B cell (primary cell): ENCODE data around the gene PIK3AP1. TPM values are rescaled to one million over a fixed set of nuclear protein-coding genes. Genes with fewer than 3 reads are reported as not detected.
A peak's percentile ranks its signal among the peaks of the same experiment; 100 is the strongest.

Experiments
- ATAC-seq: fragments of 200-7000 bp; cut with Tn5 transposase; one replicate; pipeline ENCODE4 v1.10.0; 2021; ENCODE audit warnings: low read depth, mild to moderate bottlenecking, moderate number of reproducible peaks, moderate library complexity
- CTCF ChIA-PET: fragments of 350-600 bp; sonication (Branson Sonifier 250); formaldehyde crosslinking; loops from one replicate; lab custom pipeline; 2021; ENCODE audit warnings: antibody characterized with exemption, inconsistent platforms; lab: Charles Lee
- POLR2A ChIA-PET: fragments of 350-600 bp; sonication (Branson Sonifier 250); formaldehyde crosslinking; loops from one replicate; lab custom pipeline; 2021; ENCODE audit warnings: antibody characterized with exemption; lab: Charles Lee
- DNase-seq: peaks from one replicate; pipeline ENCODE4 v3.0.0; 2013
- H2AFZ ChIP-seq: 2 replicates; pipeline ENCODE4 v1.6.1; 2012; ENCODE audit warnings: mild to moderate bottlenecking, low read depth, low read length; ENCODE audit not compliant: insufficient read depth, poor library complexity, severe bottlenecking
- H3K27ac ChIP-seq, 2 donors: 1 replicate in 1 of 2; 2 replicates in 1 of 2; pipeline ENCODE4 v1.5.1; 2012 to 2013; ENCODE audit warnings: low read length in 2 of 2, mild to moderate bottlenecking in 2 of 2, moderate library complexity in 1 of 2
- H3K27me3 ChIP-seq, 4 experiments: fragments of 200-600 bp in 1 of 4; sonication (generic) in 1 of 4; replicated peaks in 1 of 4; 1 replicate in 2 of 4; 2 replicates in 2 of 4; pipeline versions ENCODE4 v1.6.1 to v1.7.0; 2013 to 2016; ENCODE audit warnings: low read length in 3 of 4, mild to moderate bottlenecking in 2 of 4, mixed read lengths in 1 of 4, moderate library complexity in 1 of 4; ENCODE audit not compliant: insufficient read depth in 4 of 4, control insufficient read depth in 3 of 4; ENCODE audit errors: control extremely low read depth in 1 of 4
- H3K36me3 ChIP-seq, 2 experiments: replicated peaks in 1 of 2; 1 replicate in 1 of 2; 2 replicates in 1 of 2; pipeline versions ENCODE4 v1.6.1 to v1.7.1; 2013; ENCODE audit warnings: low read length in 1 of 2; ENCODE audit not compliant: insufficient read depth in 2 of 2, control insufficient read depth in 1 of 2; ENCODE audit errors: control extremely low read depth in 1 of 2, extremely low read depth in 1 of 2
- H3K4me1 ChIP-seq, 2 donors: fragments of 200-600 bp in 1 of 2; sonication (generic) in 1 of 2; 1 replicate in 1 of 2; 2 replicates in 1 of 2; pipeline versions ENCODE4 v1.5.1 to v1.6.1; 2013 to 2017; ENCODE audit warnings: low read length in 2 of 2; ENCODE audit not compliant: control insufficient read depth in 2 of 2, insufficient read depth in 2 of 2
- H3K4me2 ChIP-seq: replicated peaks from 2 replicates; pipeline ENCODE3; 2012; ENCODE audit warnings: mild to moderate bottlenecking, low read depth, low read length; ENCODE audit not compliant: poor library complexity, severe bottlenecking
- H3K4me3 ChIP-seq, 5 experiments: fragments of 200-600 bp in 1 of 5; sonication (generic) in 1 of 5; 1 replicate in 3 of 5; 2 replicates in 2 of 5; pipeline versions ENCODE4 v1.5.1 to v1.7.0; 2011 to 2016; ENCODE audit warnings: low read length in 4 of 5, mild to moderate bottlenecking in 4 of 5, low read depth in 2 of 5, control low read depth in 1 of 5, moderate library complexity in 1 of 5; ENCODE audit not compliant: insufficient read depth in 1 of 5; ENCODE audit errors: control extremely low read depth in 1 of 5, extremely low read depth in 1 of 5
- H3K79me2 ChIP-seq: fragments of 200-600 bp; sonication (generic); one replicate; pipeline ENCODE4 v1.6.0; 2016; ENCODE audit warnings: low read length; ENCODE audit not compliant: control insufficient read depth, insufficient read depth
- H3K9ac ChIP-seq: fragments of 200-600 bp; sonication (generic); 2 replicates; pipeline ENCODE4 v1.6.1; 2017; ENCODE audit warnings: mild to moderate bottlenecking, low read length, moderate library complexity
- H3K9me3 ChIP-seq, 3 donors: one replicate each; pipeline versions ENCODE4 v1.6.1 to v1.7.1; 2013; ENCODE audit warnings: low read length in 2 of 3; ENCODE audit not compliant: control insufficient read depth in 2 of 3, insufficient read depth in 1 of 3; ENCODE audit errors: control extremely low read depth in 1 of 3
- H4K20me1 ChIP-seq: 2 replicates; pipeline ENCODE4 v1.6.0; 2012; ENCODE audit warnings: mild to moderate bottlenecking, low read length; ENCODE audit not compliant: insufficient read depth, control insufficient read depth, poor library complexity, severe bottlenecking
- H3K27ac Mint-ChIP-seq: one replicate; pipeline ENCODE4 v1.8.0; 2021; ENCODE audit warnings: mixed read lengths
- H3K27me3 Mint-ChIP-seq: one replicate; pipeline ENCODE4 v1.8.0; 2021; ENCODE audit warnings: mixed read lengths
- H3K4me1 Mint-ChIP-seq: one replicate; pipeline ENCODE4 v1.8.0; 2021; ENCODE audit warnings: mixed read lengths
- H3K4me3 Mint-ChIP-seq: one replicate; pipeline ENCODE4 v1.8.0; 2021; ENCODE audit warnings: mixed read lengths
- H3K9me3 Mint-ChIP-seq: one replicate; pipeline ENCODE4 v1.8.0; 2022; ENCODE audit warnings: mixed read lengths; ENCODE audit not compliant: insufficient read depth
- EZH2 ChIP-seq: IDR thresholded peaks from 2 replicates; pipeline ENCODE4 v1.6.1; 2012; ENCODE audit warnings: borderline replicate concordance, low read depth, mild to moderate bottlenecking, moderate library complexity, low read length; ENCODE audit not compliant: insufficient read depth, poor library complexity, severe bottlenecking
- WGBS: methylation state at CpG from one replicate; pipeline ENCODE4 v1.1.5; 2013; ENCODE audit warnings: missing lambda C conversion rate; ENCODE audit not compliant: insufficient coverage; 5-methylcytosine and 5-hydroxymethylcytosine counted together
- intact Hi-C: fragments of 100-400 bp; cut with micrococcal nuclease; formaldehyde crosslinking; loops from one replicate; pipeline ENCODE4 v1.10.0; 2022
- polyA plus RNA-seq: library from polyadenylated mRNA; depleted of rRNA; stranded (reverse); fragments of >200 nt; gene quantifications from 2 replicates; pipeline ENCODE4 v1.2.3, GENCODE V29; 2012
- total RNA-seq, 2 donors: library from RNA; stranded (reverse); fragments of 120-200 nt in 1 of 2; gene quantifications; 1 replicate in 1 of 2; 2 replicates in 1 of 2; pipeline versions ENCODE4 v1.2.3 to v1.2.4, GENCODE V29; 2013 to 2022
- TF ChIP-seq, protein P1 (sequence below): fragments of 200-600 bp; IDR thresholded peaks from one replicate; pipeline ENCODE4 v1.8.0; 2022; ENCODE audit warnings: antibody characterized with exemption, mild to moderate bottlenecking

The PIK3AP1 gene
- total and polyA plus RNA-seq, 2 donors (not counting 1 experiment from before 2014, with no cell fraction given): 125 to 130 TPM

DNA sequence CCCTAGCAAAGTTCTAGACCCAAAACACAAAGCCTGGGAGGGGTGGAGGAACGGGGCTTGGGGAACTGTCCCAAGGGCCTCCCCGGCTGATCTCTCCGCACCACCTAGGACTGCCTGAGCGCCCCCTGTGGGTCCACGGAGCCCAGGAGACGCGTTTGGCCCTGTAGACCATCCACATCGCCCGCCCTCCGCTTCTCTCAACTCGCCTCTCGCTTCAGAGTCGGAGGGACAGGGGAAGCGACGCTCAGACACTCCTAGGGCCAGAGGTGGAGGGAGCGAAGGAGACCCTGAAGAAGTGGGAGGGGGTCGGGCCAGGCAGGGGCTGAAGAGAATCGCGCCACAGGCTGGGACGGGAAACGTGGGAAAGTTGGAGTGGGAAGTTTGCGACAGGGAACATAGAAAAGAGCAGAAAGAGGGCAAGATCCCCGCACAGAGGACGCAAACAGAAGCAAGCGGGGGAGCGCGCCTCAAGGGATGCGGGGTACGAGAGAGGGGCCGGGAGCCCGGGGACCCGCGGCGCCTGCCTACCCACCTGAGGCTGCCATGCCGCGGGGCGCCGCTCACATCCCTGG, 378 bp downstream of the PIK3AP1 start:
- ATAC-seq (peak; percentile 63), DNase-seq (peak; percentile 88)
- no peaks in the 10 kb centered on the region for H3K9me3 Mint-ChIP-seq
- peaks cover 70% of the 10 kb centered on the region for H3K4me1 Mint-ChIP-seq
- H3K27ac Mint-ChIP-seq: peak overlapping the region; percentile 99
- intact Hi-C loops: loop anchor here (1.0 to 5.0 kb wide), 9 partner anchors 12 to 133 kb away; partner anchors contain the start of gene TM9SF3
- no peaks in the 10 kb centered on the region for H3K27me3 ChIP-seq
- H3K79me2 ChIP-seq: peaks cover 57% of the 10 kb centered on the region
- H3K9me3 ChIP-seq: no peaks in the 10 kb centered on the region
- POLR2A ChIA-PET: interaction anchor here (0.7 to 2.0 kb wide), 6 partner anchors 19 to 80 kb away, joined by 3 to 8 read pairs (median 4); no protein-coding TSS in a partner anchor
- CTCF ChIA-PET: interaction anchor here (1.0 to 4.5 kb wide), 13 partner anchors 14 to 88 kb away, joined by 3 to 31 read pairs (median 5); no protein-coding TSS in a partner anchor
- TF ChIP-seq, protein P1, sequence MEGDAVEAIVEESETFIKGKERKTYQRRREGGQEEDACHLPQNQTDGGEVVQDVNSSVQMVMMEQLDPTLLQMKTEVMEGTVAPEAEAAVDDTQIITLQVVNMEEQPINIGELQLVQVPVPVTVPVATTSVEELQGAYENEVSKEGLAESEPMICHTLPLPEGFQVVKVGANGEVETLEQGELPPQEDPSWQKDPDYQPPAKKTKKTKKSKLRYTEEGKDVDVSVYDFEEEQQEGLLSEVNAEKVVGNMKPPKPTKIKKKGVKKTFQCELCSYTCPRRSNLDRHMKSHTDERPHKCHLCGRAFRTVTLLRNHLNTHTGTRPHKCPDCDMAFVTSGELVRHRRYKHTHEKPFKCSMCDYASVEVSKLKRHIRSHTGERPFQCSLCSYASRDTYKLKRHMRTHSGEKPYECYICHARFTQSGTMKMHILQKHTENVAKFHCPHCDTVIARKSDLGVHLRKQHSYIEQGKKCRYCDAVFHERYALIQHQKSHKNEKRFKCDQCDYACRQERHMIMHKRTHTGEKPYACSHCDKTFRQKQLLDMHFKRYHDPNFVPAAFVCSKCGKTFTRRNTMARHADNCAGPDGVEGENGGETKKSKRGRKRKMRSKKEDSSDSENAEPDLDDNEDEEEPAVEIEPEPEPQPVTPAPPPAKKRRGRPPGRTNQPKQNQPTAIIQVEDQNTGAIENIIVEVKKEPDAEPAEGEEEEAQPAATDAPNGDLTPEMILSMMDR: peak; percentile 77
- no peak for TF ChIP-seq EZH2
- no peaks in the 10 kb centered on the region for H4K20me1 ChIP-seq
- peak overlapping the region; percentile 86 to 93 for H3K27ac ChIP-seq
- peaks cover 0 to 1% of the 10 kb centered on the region in 2 experiments for H3K36me3 ChIP-seq
- peak overlapping the region; percentile 100 for H3K4me3 Mint-ChIP-seq
- H3K27me3 Mint-ChIP-seq: no peaks in the 10 kb centered on the region
- H3K4me3 ChIP-seq: peak overlapping the region; percentile 86 to 98 (median 91)
- peak overlapping the region; percentile 98 for H3K4me2 ChIP-seq
- H3K4me1 ChIP-seq: peaks cover 49 to 70% of the 10 kb centered on the region in 2 donors
- under 1% methylated on average over 31 of the region's 38 CpGs for WGBS
- peak overlapping the region; percentile 93 for H3K9ac ChIP-seq
- H2AFZ ChIP-seq: peak overlapping the region; percentile 98

DNA sequence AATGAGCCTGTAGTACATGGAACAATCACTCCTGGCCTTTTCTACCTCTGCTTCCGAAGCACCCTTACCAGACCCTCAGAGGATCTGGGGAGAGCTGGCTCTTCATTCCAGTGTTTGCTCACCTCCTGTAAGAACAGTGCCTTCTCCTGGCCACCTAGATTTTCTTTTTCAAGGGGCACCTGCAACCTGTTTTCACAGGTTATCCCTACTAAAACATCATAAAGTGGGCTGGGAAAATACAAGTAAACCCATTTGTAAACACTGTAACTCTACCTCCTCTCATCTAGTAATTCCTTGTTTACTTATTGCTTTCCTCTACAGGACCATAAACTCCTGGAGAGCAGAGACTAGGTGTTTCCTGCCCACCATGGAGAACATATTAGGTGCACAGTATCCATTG, 1.1 kb downstream of the PIK3AP1 start:
- Histone ChIP-seq H3K4me3 (peak overlapping the region; percentile 86 to 98 (median 91)), H3K4me2 (peak overlapping the region; percentile 98), H3K79me2 (peaks cover 64% of the 10 kb centered on the region), H3K4me1 (peaks cover 48 to 68% of the 10 kb centered on the region in 2 donors), H3K27ac (peak overlapping the region in 1 of 2 donors; percentile 93), H3K36me3 (peaks cover 0 to 8% of the 10 kb centered on the region in 2 experiments), H3K9ac (peak overlapping the region; percentile 93), H3K9me3 (no peaks in the 10 kb centered on the region), H3K27me3 (no peaks in the 10 kb centered on the region), H4K20me1 (no peaks in the 10 kb centered on the region), H2AFZ (peak overlapping the region; percentile 98)
- CTCF ChIA-PET: interaction anchor here (0.7 to 4.5 kb wide), 17 partner anchors 10 to 80 kb away, joined by 3 to 77 read pairs (median 9); no protein-coding TSS in a partner anchor
- TF ChIP-seq, protein P1: no peak
- no peak for TF ChIP-seq EZH2
- peak overlapping the region; percentile 99 for H3K27ac Mint-ChIP-seq
- 50% methylated on average over 1 of the region's 1 CpG for WGBS
- ATAC-seq (no peak), DNase-seq (peak; percentile 55)
- H3K4me1 Mint-ChIP-seq: peaks cover 70% of the 10 kb centered on the region
- no peaks in the 10 kb centered on the region for H3K9me3 Mint-ChIP-seq
- intact Hi-C loops: loop anchor here (1.0 to 5.0 kb wide), 4 partner anchors 11 to 132 kb away; partner anchors contain the start of gene TM9SF3
- H3K27me3 Mint-ChIP-seq: no peaks in the 10 kb centered on the region
- POLR2A ChIA-PET: interaction anchor here (0.6 to 2.6 kb wide), 6 partner anchors 10 to 76 kb away, joined by 3 to 7 read pairs (median 6); no protein-coding TSS in a partner anchor
- peak overlapping the region; percentile 100 for H3K4me3 Mint-ChIP-seq
